Measurements from ENCODE around the gene GTPBP4.
"Not testable (repeated sequence)": the region's sequence is repeated elsewhere in the genome, so short reads cannot be mapped to it uniquely, and the experiment has no call there.

GTPBP4 gene

GRCh38 chr10:1056326-1057105, 68.3 kb downstream of the GTPBP4 start, which contains the start of gene WDR37:
Gene WDR37 (plus strand): TSS chr10:1056385. CDS start chr10:1072156, 15,771 bp downstream.
- peak; percentile 78 for TF ChIP-seq POLR2AphosphoS5 (IDR thresholded peaks at IDR 0.05; ENCODE audit: low read depth, low read length)
- TF ChIP-seq POU2F2 (IDR thresholded peaks at IDR 0.05; ENCODE audit: low read depth, low read length), result peak; percentile 58; the same call in 1 of the 2 replicates
- peak; percentile 52; the same call in 1 of the 2 replicates for TF ChIP-seq TAF1 (IDR thresholded peaks at IDR 0.05; ENCODE audit: low read depth, low read length)
- peak; percentile 70 for TF ChIP-seq PAX5 (IDR thresholded peaks at IDR 0.05; ENCODE audit: insufficient read depth, low read length, severe bottlenecking)
- TF ChIP-seq POLR2A (IDR thresholded peaks at IDR 0.05; ENCODE audit: low read depth, low read length), result peak; percentile 69
- TF ChIP-seq SPI1 (IDR thresholded peaks at IDR 0.05; ENCODE audit: low read depth, low read length), result 0 out of 2 replicates have a peak, but pooled peaks have one; percentile 15
- DNase-seq (ENCODE audit: insufficient read length, low spot score), result peak; percentile 95
- FAIRE-seq, result peak; percentile 83

- FAIRE-seq, result no peak
Measured at GRCh38 chr10:1057106-1057657, 68.9 kb downstream of the GTPBP4 start.

GRCh38 chr10:1058017-1058416, 69.8 kb downstream of the GTPBP4 start:
- DNase-seq (ENCODE audit: insufficient read length, low spot score) (no peak), FAIRE-seq (no peak)
- no peak for TF ChIP-seq POU2F2 (IDR thresholded peaks at IDR 0.05; ENCODE audit: low read depth, low read length)
- TF ChIP-seq SPI1 (IDR thresholded peaks at IDR 0.05; ENCODE audit: low read depth, low read length), result no peak
- TF ChIP-seq POLR2AphosphoS5 (IDR thresholded peaks at IDR 0.05; ENCODE audit: low read depth, low read length), result no peak
- TF ChIP-seq PAX5 (IDR thresholded peaks at IDR 0.05; ENCODE audit: insufficient read depth, low read length, severe bottlenecking), result no peak
- TF ChIP-seq POLR2A (IDR thresholded peaks at IDR 0.05; ENCODE audit: low read depth, low read length), result no peak
- no peak for TF ChIP-seq TAF1 (IDR thresholded peaks at IDR 0.05; ENCODE audit: low read depth, low read length)

More at GRCh38 chr10:1057106-1057657, 68.9 kb downstream of the GTPBP4 start:
- TF ChIP-seq SPI1 (IDR thresholded peaks at IDR 0.05; ENCODE audit: low read depth, low read length) (peak; percentile 39; the same call in 1 of the 2 replicates), POU2F2 (IDR thresholded peaks at IDR 0.05; ENCODE audit: low read depth, low read length) (no peak), TAF1 (IDR thresholded peaks at IDR 0.05; ENCODE audit: low read depth, low read length) (no peak), POLR2AphosphoS5 (IDR thresholded peaks at IDR 0.05; ENCODE audit: low read depth, low read length) (no peak)
- DNase-seq (ENCODE audit: insufficient read length, low spot score), result no peak

GRCh38 chr10:1059902-1060301, 71.7 kb downstream of the GTPBP4 start:
- FAIRE-seq (no peak), DNase-seq (ENCODE audit: insufficient read length, low spot score) (no peak)
- TF ChIP-seq SPI1 (IDR thresholded peaks at IDR 0.05; ENCODE audit: low read depth, low read length) (no peak), PAX5 (IDR thresholded peaks at IDR 0.05; ENCODE audit: insufficient read depth, low read length, severe bottlenecking) (no peak), POU2F2 (IDR thresholded peaks at IDR 0.05; ENCODE audit: low read depth, low read length) (no peak), POLR2A (IDR thresholded peaks at IDR 0.05; ENCODE audit: low read depth, low read length) (no peak), TAF1 (IDR thresholded peaks at IDR 0.05; ENCODE audit: low read depth, low read length) (no peak), POLR2AphosphoS5 (IDR thresholded peaks at IDR 0.05; ENCODE audit: low read depth, low read length) (no peak)

GRCh38 chr10:1061930-1062774, 73.9 kb downstream of the GTPBP4 start:
- DNase-seq (ENCODE audit: insufficient read length, low spot score) (no peak), FAIRE-seq (no peak)
- TF ChIP-seq POLR2AphosphoS5 (IDR thresholded peaks at IDR 0.05; ENCODE audit: low read depth, low read length), result no peak
- no peak for TF ChIP-seq SPI1 (IDR thresholded peaks at IDR 0.05; ENCODE audit: low read depth, low read length)
- TF ChIP-seq PAX5 (IDR thresholded peaks at IDR 0.05; ENCODE audit: insufficient read depth, low read length, severe bottlenecking), result no peak
- TF ChIP-seq POLR2A (IDR thresholded peaks at IDR 0.05; ENCODE audit: low read depth, low read length), result no peak
- TF ChIP-seq POU2F2 (IDR thresholded peaks at IDR 0.05; ENCODE audit: low read depth, low read length), result no peak
- TF ChIP-seq TAF1 (IDR thresholded peaks at IDR 0.05; ENCODE audit: low read depth, low read length), result no peak

GRCh38 chr10:1063232-1063865, 75.1 kb downstream of the GTPBP4 start:
- DNase-seq (ENCODE audit: insufficient read length, low spot score) (no peak), FAIRE-seq (no peak)
- no peak for TF ChIP-seq SPI1 (IDR thresholded peaks at IDR 0.05; ENCODE audit: low read depth, low read length)
- no peak for TF ChIP-seq PAX5 (IDR thresholded peaks at IDR 0.05; ENCODE audit: insufficient read depth, low read length, severe bottlenecking)
- no peak for TF ChIP-seq POU2F2 (IDR thresholded peaks at IDR 0.05; ENCODE audit: low read depth, low read length)

- DNase-seq (ENCODE audit: insufficient read length, low spot score) (no peak), FAIRE-seq (no peak)
- TF ChIP-seq POLR2AphosphoS5 (IDR thresholded peaks at IDR 0.05; ENCODE audit: low read depth, low read length) (no peak), PAX5 (IDR thresholded peaks at IDR 0.05; ENCODE audit: insufficient read depth, low read length, severe bottlenecking) (no peak), POU2F2 (IDR thresholded peaks at IDR 0.05; ENCODE audit: low read depth, low read length) (no peak), SPI1 (IDR thresholded peaks at IDR 0.05; ENCODE audit: low read depth, low read length) (no peak), TAF1 (IDR thresholded peaks at IDR 0.05; ENCODE audit: low read depth, low read length) (no peak), POLR2A (IDR thresholded peaks at IDR 0.05; ENCODE audit: low read depth, low read length) (no peak)
Measured at GRCh38 chr10:1064964-1065247, 76.7 kb downstream of the GTPBP4 start.

GRCh38 chr10:1066734-1067133, 78.5 kb downstream of the GTPBP4 start:
- FAIRE-seq; DNase-seq (ENCODE audit: insufficient read length, low spot score): not testable (repeated sequence)
